NCI-H2107 (cell line): ENCODE data around the gene RALB.
"Not testable (repeated sequence)": the region's sequence is repeated elsewhere in the genome, so short reads cannot be mapped to it uniquely, and the experiment has no call there.

ENCODE experiments used
- DNase-seq: peaks from one replicate; lab custom pipeline; 2025; lab: John Stamatoyannopoulos, UW

The RALB gene

GRCh38 chr2:120243211-120243610, 9.4 kb upstream of the RALB start:
- no peak for DNase-seq

DNA sequence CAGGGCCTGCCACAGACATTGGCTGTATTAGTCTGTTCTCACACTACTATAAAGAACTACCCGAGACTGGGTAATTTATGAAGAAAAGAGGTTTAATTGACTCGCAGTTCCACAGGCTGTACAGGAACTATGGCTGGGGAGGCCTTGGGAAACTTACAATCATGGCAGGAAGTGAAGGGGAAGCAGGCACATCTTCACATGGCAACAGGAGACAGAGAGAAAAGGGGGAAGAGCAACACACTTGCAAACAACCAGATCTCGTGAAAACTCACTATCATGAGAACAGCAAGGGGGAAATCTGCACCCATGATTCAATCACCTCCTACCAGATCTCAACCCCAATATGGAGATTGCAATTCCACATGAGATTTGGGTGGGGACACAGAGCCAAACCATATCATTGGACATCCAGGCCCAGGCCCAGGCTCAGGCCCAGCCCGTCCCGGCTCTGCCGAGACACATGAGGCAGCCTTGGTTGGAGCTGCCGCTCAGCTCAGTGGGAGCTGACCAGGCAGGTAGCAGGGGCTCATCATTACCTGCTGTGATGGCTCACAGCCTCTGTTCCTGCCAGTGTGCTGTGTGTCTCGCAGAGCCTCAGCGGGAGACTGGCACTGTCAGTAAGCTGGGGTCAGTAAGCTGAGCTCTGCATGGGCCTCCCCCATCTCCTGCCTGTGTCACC, 8.6 kb upstream of the RALB start:
- no peak for DNase-seq

- no peak for DNase-seq
Measured at GRCh38 chr2:120244656-120245519, 7.8 kb upstream of the RALB start.

DNA sequence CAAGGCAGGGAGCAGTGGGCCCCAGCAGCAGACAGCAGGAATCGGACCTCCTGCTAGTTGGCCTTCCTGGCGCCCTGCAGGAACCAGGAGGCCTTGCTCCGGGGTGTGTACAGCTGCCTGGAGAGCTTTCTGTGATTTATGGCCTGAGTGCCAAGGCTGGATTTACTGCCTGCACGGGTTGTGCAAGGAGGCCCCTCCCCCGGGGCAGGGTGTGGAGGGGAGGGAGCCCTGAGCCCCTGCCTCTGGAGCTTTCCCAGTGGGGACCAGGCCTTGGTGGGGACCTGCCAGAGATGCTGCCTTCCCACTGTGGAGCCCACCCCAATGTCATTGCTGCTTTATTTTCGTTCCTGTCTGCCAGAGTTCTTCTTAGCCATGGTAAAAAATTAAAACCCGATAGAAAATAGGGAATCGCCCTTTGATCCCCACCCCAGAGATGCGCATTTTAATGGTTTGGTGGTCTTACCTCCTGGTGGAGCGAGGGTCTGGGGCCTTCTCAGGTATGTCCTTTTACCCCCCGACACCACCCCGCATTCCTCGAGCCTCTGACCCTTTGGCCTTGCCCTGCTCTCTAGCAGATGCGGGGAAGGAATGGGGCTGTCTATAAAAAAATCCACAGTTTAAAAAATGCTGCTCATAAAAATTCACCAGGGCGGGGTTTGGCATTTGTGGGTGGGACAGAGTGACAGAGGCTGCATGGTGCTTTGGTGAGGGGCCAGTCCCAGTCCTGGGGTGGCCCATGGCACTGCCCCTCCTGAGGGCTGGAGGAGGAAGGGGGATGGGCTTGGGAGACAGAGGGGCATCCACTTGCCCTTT, 6.9 kb upstream of the RALB start:
- no peak for DNase-seq

DNA sequence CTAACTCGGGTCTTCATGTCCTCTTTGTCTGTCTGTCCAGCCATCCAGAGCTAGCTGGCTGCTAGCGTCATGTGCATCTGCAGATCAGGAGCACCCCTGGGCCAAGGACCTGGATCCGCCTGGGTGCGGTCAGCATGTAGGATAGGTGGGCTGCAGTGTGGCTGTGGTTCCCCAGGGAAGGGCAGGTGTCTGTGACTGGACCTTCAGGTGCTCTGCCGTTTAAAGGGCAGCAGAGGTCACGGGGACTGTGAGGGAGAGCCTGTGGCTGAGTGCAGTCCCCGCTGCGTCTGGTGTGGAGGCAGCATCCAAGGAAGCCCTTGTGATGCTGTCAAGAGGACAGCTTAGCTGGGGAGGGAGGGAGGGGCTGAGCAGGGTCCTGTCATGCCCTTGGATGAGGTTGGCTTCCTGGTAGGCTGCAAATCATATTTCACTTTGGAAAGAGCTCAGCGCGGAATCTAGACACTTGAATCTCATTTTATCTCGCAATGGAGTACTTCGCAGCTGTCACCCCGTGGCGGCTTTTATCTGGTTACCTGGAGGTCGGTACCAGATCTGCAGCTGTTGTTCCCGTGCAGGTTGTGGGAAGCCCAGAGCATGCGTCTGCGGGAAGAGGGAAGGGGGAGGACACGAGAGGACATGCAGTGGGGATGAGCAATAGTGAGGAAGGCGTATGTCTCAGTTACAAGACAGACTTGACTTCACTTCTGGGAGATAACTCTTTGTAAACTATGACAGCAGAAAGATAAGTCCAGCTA, 5.9 kb upstream of the RALB start:
- DNase-seq = peak; percentile 45

DNA sequence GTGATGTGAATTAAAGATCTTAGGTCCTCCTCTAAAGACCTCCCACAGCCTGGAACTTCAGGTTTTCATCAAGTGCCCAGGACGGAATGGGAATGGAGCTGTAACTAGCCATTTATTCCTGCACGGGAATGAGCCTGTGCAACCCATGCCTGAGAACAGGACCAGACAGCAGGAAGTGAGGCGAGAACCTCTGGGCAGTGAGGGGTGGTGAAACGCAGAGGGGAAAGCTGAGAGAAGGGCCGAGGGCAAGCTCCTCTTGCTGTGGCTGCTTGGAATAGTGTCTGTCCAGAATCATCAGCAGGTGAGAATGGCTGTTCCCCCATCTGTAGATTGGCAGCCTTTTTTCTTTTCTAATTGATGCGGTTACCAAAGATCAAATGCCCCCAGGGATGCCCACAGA, 4.8 kb upstream of the RALB start:
- no peak for DNase-seq

DNA sequence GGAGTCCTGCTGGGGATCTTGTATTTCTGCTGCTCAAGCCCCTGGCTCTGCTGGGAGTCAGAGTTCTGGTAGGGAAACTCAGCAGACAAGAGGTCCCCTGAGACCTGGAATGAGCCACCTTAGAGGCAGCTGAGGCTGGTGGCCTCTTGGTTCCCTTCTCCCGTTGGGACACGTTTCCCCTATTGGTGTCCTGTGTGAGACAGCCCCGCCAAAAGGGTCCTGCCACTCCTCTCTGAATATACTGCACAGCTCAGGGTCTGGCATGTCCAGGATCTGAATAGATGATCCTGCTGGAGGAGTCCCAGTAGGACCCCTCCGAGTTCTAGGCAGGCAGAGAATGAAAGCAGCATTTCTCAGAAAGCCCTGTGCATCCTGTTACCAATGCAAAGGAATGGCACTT, 2.0 kb upstream of the RALB start:
- DNase-seq = no peak

DNA sequence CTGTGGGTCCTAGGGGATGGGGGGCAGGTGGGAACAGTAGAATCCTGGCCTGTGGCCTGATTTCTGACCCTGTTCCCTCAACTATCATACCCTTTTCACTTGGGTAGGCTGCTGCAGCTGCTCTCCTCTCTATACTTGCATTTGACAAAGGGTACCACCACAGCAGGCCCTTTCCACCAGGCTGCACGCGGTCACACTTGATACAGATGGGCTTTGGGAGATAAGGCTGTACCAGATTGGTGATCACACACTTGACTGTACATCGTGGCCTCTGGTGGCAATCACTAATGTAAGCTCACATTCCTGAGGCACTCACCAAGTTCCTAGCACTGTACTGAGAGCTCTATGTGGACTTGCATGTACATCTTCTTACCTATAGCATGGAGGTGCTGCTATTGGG, 1.6 kb upstream of the RALB start:
- DNase-seq = no peak

DNA sequence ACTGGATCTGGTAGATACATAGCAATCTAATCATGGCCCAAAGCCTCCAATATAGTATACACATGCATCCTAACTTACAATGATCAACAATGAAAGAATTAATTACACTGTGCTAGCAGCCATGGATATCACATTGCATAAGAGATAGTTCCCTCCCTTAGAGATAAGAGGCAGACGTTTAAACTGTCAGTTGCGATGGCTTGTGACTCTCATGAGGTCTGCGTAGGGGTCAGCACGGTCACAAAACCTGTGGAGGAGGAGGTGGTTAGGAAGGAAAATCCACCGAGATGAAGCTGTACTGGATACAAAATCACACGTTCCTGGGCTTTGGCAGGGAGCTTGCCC, 800 bp upstream of the RALB start:
- DNase-seq = no peak

DNA sequence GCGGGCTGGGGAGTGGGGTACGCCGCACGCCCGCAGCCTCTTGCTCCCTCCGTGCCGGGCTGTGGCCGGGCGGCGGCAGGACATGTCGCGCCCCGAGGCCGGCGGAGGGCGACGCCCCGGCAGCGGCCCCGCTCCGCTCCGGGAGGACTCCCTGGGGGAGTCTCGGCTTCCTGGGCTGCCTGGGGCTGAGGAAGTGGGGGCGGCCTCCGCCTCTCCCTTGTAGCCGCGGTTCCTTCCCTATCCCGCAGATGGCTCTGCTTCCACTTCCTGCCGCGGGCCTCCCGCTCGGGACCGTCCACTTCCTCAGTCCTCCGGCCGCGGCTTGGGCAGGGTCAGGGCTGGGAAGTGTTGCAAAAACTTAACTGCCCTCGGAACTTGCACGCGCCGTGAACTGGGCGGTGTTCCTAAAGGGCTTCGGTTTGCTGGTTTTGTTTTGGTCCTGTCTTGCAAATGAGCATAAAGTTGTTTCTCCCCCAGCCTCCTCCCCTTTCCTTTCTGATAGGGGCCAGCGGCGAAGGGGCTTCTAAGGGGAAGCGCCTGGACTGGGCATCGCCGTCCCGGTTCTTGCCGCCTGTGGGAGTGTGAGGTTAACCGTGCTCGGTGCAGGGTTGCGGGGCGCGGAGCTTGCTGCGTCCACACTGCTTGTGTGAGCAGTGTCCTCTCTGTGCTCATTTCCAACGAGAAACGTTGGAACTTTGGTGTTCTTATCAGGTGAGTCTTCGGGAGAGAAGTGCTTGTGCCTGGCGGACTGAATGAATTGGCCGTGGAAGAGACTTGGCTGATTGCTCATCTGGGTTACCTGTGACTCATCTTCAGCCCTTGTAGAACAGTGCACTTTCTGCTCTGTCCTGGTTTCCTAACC, 600 bp downstream of the RALB start:
- DNase-seq = no peak

- no peak for DNase-seq
Measured at GRCh38 chr2:120254178-120254577, 1.5 kb downstream of the RALB start.

DNA sequence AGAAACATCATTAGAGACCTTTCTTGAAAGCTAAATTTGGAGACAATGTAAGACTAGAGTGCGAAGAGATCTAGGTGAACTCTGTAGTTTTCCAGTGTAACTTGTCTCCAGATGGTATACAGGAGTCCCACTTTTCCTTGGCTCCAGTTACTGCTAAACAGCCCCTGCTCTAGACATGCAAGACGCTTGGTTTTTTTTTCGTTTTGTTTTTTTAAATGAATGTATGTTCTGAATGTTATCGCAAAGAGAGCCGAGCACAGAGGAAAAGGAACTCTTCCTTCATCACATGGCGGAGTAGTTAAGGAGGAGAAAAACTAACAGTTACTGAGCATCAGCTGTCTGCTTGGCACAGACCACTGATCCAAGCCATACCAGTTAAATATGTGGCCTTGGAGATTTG, 2.4 kb downstream of the RALB start:
- no peak for DNase-seq

DNA sequence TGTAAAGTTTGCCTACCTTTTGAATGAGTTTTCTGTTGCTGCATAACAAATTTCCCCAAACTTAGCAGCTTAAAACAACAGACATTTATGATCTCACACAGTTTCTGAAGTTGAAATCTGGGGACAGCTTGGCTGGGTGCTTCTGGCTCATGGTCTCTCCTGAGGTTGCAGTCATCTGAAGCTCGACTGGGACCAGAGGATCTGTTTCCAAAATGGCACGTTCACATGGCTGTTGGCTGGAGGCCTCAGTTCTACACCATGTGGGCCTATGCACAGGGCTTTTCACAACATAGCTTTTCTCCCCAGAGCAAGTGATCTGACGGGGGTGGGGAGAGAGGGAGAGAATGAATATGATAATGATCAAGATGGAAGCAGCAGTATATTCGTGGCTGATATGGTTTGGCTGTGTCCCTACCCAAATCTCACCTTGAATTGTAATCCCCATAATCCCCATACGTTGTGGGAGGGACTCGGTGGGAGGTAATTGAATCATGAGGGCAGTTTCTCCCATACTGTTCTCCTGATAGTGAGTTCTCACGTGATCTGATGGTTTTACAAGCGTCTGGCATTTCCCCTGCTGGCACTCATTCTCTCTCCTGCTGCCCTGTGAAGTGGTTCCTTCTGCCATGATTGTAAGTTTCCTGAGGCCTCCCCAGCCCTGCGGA, 3.5 kb downstream of the RALB start:
- DNase-seq = no peak

GRCh38 chr2:120256651-120257000, 4.0 kb downstream of the RALB start:
- no peak for DNase-seq

DNA sequence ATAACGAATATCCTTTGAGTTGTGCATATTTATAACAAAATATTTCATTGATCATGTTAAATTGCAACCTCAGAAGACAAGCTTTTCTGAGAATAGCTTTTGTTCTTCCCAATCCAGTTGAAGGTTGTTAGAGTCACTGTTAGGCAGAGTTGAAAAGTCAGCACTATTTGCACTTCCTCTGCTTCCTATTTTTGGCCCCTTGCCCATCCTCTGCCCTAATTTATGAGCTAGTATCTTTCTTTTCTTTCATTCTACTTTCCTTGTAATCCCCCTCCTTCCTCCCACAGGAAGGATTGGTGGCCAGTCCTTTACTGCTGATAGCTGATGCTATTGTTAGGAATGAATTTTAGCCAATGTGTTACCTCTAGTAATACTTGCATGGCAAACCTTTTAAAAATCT, 4.9 kb downstream of the RALB start:
- no peak for DNase-seq

DNA sequence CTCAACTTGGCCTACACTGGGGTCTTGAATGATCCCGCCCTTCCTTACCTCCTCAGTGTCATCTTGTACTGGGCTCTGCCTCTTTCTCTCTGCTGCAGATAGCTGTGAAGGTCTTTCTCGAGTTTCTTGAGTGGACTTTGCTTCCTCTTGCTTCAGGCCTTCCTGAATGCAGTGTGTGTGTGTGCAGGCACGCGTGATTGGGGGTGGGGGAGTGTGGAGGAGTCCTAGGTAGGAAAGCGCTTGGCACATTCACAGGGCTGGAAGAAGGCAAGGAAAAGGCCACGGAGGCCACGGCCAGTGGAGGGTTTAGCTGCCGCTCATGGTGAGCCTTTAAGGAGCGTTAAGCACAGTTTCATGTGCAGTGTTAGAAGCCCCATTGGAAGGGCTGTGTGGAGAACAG, 5.5 kb downstream of the RALB start:
- DNase-seq = no peak

DNA sequence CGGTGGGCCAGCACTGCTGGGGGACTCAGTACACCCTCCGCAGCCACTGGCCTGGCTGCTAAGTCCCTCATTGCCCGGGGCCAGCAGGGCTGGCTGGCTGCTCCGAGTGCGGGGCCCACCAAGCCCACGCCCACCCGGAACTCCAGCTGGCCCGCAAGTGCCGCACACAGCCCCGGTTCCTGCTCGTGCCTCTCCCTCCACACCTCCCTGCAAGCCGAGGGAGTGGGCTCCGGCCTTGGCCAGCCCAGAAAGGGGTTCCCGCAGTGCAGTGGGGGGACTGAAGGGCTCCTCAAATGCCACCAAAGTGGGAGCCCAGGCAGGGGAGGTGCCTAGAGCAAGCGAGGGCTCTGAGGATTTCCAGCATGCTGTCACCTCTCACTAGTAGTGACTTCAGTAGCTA, 7.3 kb downstream of the RALB start:
- DNase-seq = not testable (repeated sequence)

DNA sequence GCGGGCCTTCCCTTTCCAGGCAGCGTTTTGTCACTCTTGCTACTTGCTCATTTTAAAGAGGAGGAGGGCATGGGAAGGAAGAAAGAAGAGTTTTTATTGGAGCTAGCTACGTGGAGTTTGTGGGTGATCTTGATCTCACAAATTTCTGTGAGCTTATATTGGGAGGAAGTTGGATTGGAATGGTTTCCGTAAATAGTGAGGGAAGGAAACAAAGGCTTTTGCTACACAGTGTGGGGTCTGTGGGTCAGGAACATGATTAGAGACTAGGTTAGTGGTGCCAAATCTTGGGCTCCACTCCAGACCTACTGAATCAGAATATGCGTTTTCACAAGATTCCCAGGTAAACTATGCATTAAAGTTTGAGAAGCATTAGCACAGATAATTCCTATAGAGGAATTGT, 8.1 kb downstream of the RALB start:
- no peak for DNase-seq

DNA sequence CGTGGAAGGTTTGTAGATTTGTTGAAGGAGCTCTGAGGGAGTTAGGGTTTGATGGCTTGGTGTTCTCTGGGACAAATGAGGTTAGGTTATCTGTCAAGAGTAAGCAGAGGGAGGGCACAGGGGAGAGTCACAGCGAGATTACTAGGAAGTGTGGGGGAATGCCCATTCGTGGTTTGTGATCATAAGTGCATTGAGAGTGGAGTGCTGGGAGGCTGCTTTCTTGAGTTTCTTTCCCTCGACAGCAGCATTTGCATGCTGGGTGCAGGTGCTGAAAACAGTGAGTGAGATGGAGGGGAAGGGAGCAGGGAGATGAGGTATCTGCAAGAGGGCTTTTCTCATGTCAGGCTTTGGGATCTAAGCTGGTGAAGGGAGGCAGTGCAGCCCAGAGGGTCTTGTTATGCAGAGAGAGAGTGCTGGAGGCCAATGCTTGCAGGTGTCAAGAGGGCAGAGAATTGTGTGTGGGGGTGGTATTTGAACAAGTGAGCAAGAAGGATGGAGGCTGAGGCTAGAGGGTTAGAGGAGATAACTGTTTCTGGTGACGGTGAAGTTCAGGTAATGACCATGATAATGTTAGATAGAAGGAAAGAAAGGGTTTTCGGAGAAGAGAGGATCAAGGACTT, 8.8 kb downstream of the RALB start:
- no peak for DNase-seq

DNA sequence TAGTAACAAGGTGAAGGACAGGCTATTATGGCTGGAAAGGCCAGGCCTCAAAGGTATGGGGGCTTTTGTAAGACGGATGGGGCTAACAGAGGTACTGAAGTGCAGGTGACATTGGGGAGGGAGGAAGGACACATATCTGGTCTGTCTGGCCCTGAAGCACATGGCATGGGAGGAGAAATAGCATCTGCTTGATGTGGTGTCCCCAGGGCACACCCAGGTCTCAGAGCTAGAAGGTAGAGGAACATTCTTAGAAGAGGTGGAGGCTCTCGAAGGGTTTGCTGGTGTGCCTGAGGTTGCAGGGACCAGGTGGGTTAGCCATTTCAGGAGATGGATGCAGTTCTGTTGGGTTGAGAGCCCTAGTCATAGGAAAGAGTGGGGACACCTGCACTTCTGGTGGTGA, 9.5 kb downstream of the RALB start:
- no peak for DNase-seq
